ENCODE results near the gene KCNG3. TPM values are rescaled to one million over a fixed set of nuclear protein-coding genes. Genes with fewer than 3 reads are reported as not detected.

Gene KCNG3
- total RNA-seq, 4 donors from 2014 or later, result 0.09 to 0.38 (median 0.29) TPM

DNA sequence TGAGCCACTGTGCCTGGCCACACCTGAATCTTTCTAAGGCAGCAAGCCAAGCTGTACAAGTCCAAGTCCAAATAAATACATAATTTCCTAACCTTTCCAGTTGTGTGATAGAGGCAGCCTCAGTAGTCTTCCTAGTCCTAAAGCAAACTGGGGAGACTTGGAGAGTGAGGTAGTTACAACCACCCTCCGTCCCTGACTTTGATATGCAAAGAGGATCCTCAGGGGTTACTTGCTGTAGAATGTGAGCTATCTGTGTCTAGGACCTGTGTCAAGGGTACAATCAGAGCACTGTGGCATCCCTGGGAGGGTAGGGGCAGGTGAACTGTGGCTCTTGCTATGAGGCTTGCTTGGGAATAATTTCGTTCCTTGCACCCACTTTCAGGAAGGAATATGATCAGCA lies 28.3 kb upstream of the KCNG3 start:
- H3K4me3 ChIP-seq, result no peak overlapping the region
- no peaks in the 10 kb centered on the region for H3K36me3 ChIP-seq
- H3K9me3 ChIP-seq, result no peaks in the 10 kb centered on the region
- no peak overlapping the region for H3K27ac ChIP-seq
- intact Hi-C loops (cut with DNase I), result no loop called here
- 68 to 75% methylated on average over 1 to 2 of the region's 2 CpGs for WGBS, 2 donors
- no peaks in the 10 kb centered on the region for H3K4me1 ChIP-seq
- H3K27me3 ChIP-seq, result no peaks in the 10 kb centered on the region
- TF ChIP-seq POLR2A (IDR thresholded peaks at IDR 0.05), result no peak
- TF ChIP-seq, protein P1, sequence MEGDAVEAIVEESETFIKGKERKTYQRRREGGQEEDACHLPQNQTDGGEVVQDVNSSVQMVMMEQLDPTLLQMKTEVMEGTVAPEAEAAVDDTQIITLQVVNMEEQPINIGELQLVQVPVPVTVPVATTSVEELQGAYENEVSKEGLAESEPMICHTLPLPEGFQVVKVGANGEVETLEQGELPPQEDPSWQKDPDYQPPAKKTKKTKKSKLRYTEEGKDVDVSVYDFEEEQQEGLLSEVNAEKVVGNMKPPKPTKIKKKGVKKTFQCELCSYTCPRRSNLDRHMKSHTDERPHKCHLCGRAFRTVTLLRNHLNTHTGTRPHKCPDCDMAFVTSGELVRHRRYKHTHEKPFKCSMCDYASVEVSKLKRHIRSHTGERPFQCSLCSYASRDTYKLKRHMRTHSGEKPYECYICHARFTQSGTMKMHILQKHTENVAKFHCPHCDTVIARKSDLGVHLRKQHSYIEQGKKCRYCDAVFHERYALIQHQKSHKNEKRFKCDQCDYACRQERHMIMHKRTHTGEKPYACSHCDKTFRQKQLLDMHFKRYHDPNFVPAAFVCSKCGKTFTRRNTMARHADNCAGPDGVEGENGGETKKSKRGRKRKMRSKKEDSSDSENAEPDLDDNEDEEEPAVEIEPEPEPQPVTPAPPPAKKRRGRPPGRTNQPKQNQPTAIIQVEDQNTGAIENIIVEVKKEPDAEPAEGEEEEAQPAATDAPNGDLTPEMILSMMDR (IDR thresholded peaks at IDR 0.05), result no peak
- no peak for DNase-seq

DNA sequence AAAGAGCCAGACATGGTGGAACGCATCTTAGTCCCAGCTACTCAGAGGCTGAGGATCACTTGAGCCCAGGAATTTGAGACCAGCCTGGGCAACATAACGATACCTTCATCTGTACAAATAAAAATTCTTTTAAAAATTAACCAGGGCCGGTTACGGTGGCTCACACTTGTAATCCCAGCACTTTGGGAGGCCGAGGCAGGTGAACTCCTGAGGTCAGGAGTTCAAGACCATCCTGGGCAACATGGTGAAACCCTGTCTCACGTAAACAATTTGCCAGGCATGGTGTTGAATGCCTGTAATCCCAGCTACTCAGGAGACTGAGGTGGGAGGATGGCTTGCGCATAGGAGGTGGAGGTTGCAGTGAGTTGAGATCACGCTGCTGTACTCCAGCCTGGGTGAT lies 25.8 kb upstream of the KCNG3 start:
- H3K27me3 ChIP-seq, result no peaks in the 10 kb centered on the region
- TF ChIP-seq, protein P1 (IDR thresholded peaks at IDR 0.05), result no peak
- TF ChIP-seq POLR2A (IDR thresholded peaks at IDR 0.05), result no peak
- H3K36me3 ChIP-seq, result no peaks in the 10 kb centered on the region
- no peak for DNase-seq
- 76 to 87% methylated on average over 8 of the region's 8 CpGs for WGBS, 2 donors
- intact Hi-C loops (cut with DNase I), result no loop called here
- H3K9me3 ChIP-seq, result no peaks in the 10 kb centered on the region
- H3K27ac ChIP-seq, result no peak overlapping the region
- H3K4me3 ChIP-seq, result no peak overlapping the region
- no peaks in the 10 kb centered on the region for H3K4me1 ChIP-seq

DNA sequence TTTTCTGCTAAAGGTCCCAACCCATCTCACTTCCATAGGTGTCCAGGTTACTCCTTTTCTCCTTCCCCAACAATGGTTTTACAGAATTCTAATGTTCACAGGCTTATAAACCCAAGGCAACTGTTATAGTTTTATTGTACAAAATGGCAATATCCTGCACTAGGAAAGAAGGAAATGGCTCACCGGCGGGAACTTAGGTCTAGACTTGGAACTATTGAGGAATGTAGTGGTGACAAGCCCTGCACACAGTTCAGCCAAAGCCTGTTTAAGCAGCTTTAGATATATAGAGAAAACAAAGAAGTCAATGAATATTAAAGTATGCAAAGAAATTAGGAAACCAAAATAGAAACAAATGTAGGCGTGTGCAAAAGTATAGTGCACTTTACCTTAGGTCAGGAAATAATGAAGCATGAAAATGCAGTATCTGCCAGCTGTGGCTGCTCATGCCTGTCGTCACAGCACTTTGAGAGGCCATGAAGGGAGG lies 22.7 kb upstream of the KCNG3 start:
- Histone ChIP-seq H3K27ac (no peak overlapping the region), H3K9me3 (no peaks in the 10 kb centered on the region), H3K36me3 (no peaks in the 10 kb centered on the region), H3K27me3 (no peaks in the 10 kb centered on the region), H3K4me3 (no peak overlapping the region), H3K4me1 (no peaks in the 10 kb centered on the region)
- 88 to 94% methylated on average over 4 of the region's 4 CpGs for WGBS, 2 donors
- intact Hi-C loops (cut with DNase I), result no loop called here
- DNase-seq, result no peak
- TF ChIP-seq, protein P1 (IDR thresholded peaks at IDR 0.05), result no peak
- TF ChIP-seq POLR2A (IDR thresholded peaks at IDR 0.05), result no peak

DNA sequence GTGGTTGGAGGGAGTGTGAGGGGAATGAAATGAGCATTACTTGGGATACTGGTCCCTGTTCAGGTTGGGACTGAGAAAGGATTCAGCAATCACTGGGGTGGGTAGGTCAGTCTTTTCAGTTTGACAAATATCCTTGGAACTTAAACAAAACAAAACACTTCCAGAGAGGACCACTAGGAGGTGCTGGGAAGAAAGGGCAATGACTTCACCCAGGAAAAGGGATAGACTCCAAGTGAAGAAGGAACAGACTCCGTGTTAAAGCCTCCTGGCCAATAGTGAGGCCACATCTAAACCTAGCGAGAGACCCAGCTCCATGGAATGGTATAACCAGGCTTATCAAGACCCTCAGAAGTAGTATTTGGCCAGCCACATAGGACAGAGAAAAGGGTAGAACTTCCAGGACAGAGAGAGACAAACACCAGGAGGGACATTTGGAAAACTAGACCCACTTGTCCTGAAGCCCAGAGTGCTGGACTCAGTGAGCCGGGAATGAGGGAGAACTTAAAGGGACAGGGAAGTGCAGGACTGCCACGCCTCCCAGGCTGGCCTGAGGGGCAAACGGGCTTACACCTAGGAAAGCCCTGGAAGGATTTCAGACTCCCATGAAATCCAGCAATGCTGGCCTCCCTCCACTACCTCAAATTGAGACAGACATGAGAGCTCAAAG lies 19.6 kb upstream of the KCNG3 start:
- H3K4me3 ChIP-seq, result no peak overlapping the region
- no peaks in the 10 kb centered on the region for H3K27me3 ChIP-seq
- no peaks in the 10 kb centered on the region for H3K4me1 ChIP-seq
- DNase-seq, result no peak
- no peaks in the 10 kb centered on the region for H3K9me3 ChIP-seq
- intact Hi-C loops (cut with DNase I), result loop anchor here (5.0 kb wide), 1 partner anchor 149 kb away; no protein-coding TSS in a partner anchor
- WGBS, 2 donors, result 48 to 69% methylated on average over 4 to 5 of the region's 5 CpGs
- H3K27ac ChIP-seq, result no peak overlapping the region
- no peaks in the 10 kb centered on the region for H3K36me3 ChIP-seq
- TF ChIP-seq, protein P1 (IDR thresholded peaks at IDR 0.05), result peak in 5 of 6 experiments; percentile 54 to 73 (median 59)
- TF ChIP-seq POLR2A (IDR thresholded peaks at IDR 0.05), result no peak

DNA sequence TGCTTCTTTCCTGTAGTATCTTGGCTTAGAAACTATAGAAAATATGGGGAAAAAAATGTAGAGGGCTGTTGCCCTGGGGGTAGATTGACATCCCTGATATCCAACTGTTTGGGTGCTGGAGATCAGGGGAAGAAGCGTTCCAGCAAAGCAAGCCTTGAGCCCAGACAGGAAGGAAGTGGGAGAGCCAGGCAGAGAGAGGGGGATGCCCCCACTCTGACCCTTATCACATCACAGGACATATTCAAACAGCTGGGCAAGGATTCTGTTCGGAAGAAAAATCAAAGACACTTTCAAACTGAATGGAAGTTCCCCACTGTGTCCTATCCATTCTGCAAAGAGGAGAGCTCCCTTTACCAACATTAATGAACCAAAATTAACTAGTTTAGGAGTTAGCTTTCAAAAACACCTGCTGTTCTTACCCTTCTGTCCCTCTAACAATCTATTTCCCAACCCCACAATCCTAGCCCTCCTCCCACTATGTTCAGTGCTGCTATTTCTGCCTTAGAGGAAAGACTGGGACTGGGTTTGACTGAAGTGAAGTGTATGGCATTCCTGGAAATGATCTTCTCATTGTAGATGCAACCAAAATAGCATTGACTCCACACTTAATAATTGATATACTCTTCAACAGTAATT lies 16.9 kb upstream of the KCNG3 start:
- Histone ChIP-seq H3K36me3 (no peaks in the 10 kb centered on the region), H3K27me3 (no peaks in the 10 kb centered on the region), H3K27ac (no peak overlapping the region), H3K4me3 (no peak overlapping the region), H3K4me1 (no peaks in the 10 kb centered on the region), H3K9me3 (no peaks in the 10 kb centered on the region)
- intact Hi-C loops (cut with DNase I), result loop anchor here (5.0 kb wide), 1 partner anchor 152 kb away; no protein-coding TSS in a partner anchor
- 31 to 38% methylated on average over 2 of the region's 2 CpGs for WGBS, 2 donors
- no peak for TF ChIP-seq POLR2A (IDR thresholded peaks at IDR 0.05)
- TF ChIP-seq, protein P1 (IDR thresholded peaks at IDR 0.05), result no peak
- no peak for DNase-seq
